ENCODE data around the gene CDK5RAP2. TPM values are rescaled to one million over a fixed set of nuclear protein-coding genes. Genes with fewer than 3 reads are reported as not detected.

Gene CDK5RAP2
- polyA plus RNA-seq, 1 donor = 42.0 TPM

- WGBS (ENCODE audit: insufficient coverage, low lambda C conversion rate) = no CpG with 5 or more reads among the region's 5 CpGs
- DNase-seq = no peak
- H3K9me3 ChIP-seq (ENCODE audit: control insufficient read depth, low read depth, low read length) = peaks cover 7% of the 10 kb centered on the region
- no peak overlapping the region for H3K4me3 ChIP-seq (ENCODE audit: low read length)
- peaks cover 6% of the 10 kb centered on the region for H3K4me1 ChIP-seq (ENCODE audit: control insufficient read depth, insufficient read depth, low read length)
- no peak overlapping the region for H3K27ac ChIP-seq (ENCODE audit: low read length)
- no peaks in the 10 kb centered on the region for H3K27me3 ChIP-seq (ENCODE audit: control insufficient read depth, insufficient read depth, low read length)
- H3K36me3 ChIP-seq (ENCODE audit: control insufficient read depth, insufficient read depth, low read length) = no peaks in the 10 kb centered on the region
Observed at GRCh38 chr9:120378680-120379079, 201.3 kb downstream of the CDK5RAP2 start.

GRCh38 chr9:120377268-120378159, 202.5 kb downstream of the CDK5RAP2 start:
- Histone ChIP-seq H3K4me3 (ENCODE audit: low read length) (no peak overlapping the region), H3K27me3 (ENCODE audit: control insufficient read depth, insufficient read depth, low read length) (no peaks in the 10 kb centered on the region), H3K4me1 (ENCODE audit: control insufficient read depth, insufficient read depth, low read length) (no peaks in the 10 kb centered on the region), H3K9me3 (ENCODE audit: control insufficient read depth, low read depth, low read length) (peaks cover 7% of the 10 kb centered on the region), H3K36me3 (ENCODE audit: control insufficient read depth, insufficient read depth, low read length) (no peaks in the 10 kb centered on the region), H3K27ac (ENCODE audit: low read length) (no peak overlapping the region)
- 100% methylated on average over 1 of the region's 23 CpGs for WGBS (ENCODE audit: insufficient coverage, low lambda C conversion rate)
- no peak for DNase-seq

GRCh38 chr9:120376101-120376500, 203.9 kb downstream of the CDK5RAP2 start:
- WGBS (ENCODE audit: insufficient coverage, low lambda C conversion rate) = no CpG with 5 or more reads among the region's 7 CpGs
- no peak for DNase-seq
- Histone ChIP-seq H3K27me3 (ENCODE audit: control insufficient read depth, insufficient read depth, low read length) (no peaks in the 10 kb centered on the region), H3K4me3 (ENCODE audit: low read length) (no peak overlapping the region), H3K9me3 (ENCODE audit: control insufficient read depth, low read depth, low read length) (peaks cover 7% of the 10 kb centered on the region), H3K27ac (ENCODE audit: low read length) (no peak overlapping the region), H3K36me3 (ENCODE audit: control insufficient read depth, insufficient read depth, low read length) (no peaks in the 10 kb centered on the region), H3K4me1 (ENCODE audit: control insufficient read depth, insufficient read depth, low read length) (no peaks in the 10 kb centered on the region)

- Histone ChIP-seq H3K27ac (ENCODE audit: low read length) (no peak overlapping the region), H3K4me3 (ENCODE audit: low read length) (no peak overlapping the region), H3K4me1 (ENCODE audit: control insufficient read depth, insufficient read depth, low read length) (no peaks in the 10 kb centered on the region), H3K36me3 (ENCODE audit: control insufficient read depth, insufficient read depth, low read length) (no peaks in the 10 kb centered on the region), H3K27me3 (ENCODE audit: control insufficient read depth, insufficient read depth, low read length) (no peaks in the 10 kb centered on the region), H3K9me3 (ENCODE audit: control insufficient read depth, low read depth, low read length) (peaks cover 7% of the 10 kb centered on the region)
- WGBS (ENCODE audit: insufficient coverage, low lambda C conversion rate) = no CpG with 5 or more reads among the region's 4 CpGs
- DNase-seq = no peak
Observed at GRCh38 chr9:120375316-120375715, 204.7 kb downstream of the CDK5RAP2 start.

- no peak for DNase-seq
- H3K27ac ChIP-seq (ENCODE audit: low read length) = no peak overlapping the region
- WGBS (ENCODE audit: insufficient coverage, low lambda C conversion rate) = 100% methylated on average over 1 of the region's 14 CpGs
- no peaks in the 10 kb centered on the region for H3K4me1 ChIP-seq (ENCODE audit: control insufficient read depth, insufficient read depth, low read length)
- H3K27me3 ChIP-seq (ENCODE audit: control insufficient read depth, insufficient read depth, low read length) = no peaks in the 10 kb centered on the region
- peaks cover 7% of the 10 kb centered on the region for H3K9me3 ChIP-seq (ENCODE audit: control insufficient read depth, low read depth, low read length)
- H3K36me3 ChIP-seq (ENCODE audit: control insufficient read depth, insufficient read depth, low read length) = no peaks in the 10 kb centered on the region
- H3K4me3 ChIP-seq (ENCODE audit: low read length) = no peak overlapping the region
Observed at GRCh38 chr9:120374817-120375216, 205.2 kb downstream of the CDK5RAP2 start.

GRCh38 chr9:120374239-120374638, 205.7 kb downstream of the CDK5RAP2 start:
- DNase-seq = no peak
- H3K27ac ChIP-seq (ENCODE audit: low read length) = no peak overlapping the region
- WGBS (ENCODE audit: insufficient coverage, low lambda C conversion rate) = no CpG with 5 or more reads among the region's 1 CpG
- H3K4me3 ChIP-seq (ENCODE audit: low read length) = no peak overlapping the region
- H3K27me3 ChIP-seq (ENCODE audit: control insufficient read depth, insufficient read depth, low read length) = no peaks in the 10 kb centered on the region
- H3K9me3 ChIP-seq (ENCODE audit: control insufficient read depth, low read depth, low read length) = peaks cover 2% of the 10 kb centered on the region
- no peaks in the 10 kb centered on the region for H3K4me1 ChIP-seq (ENCODE audit: control insufficient read depth, insufficient read depth, low read length)
- H3K36me3 ChIP-seq (ENCODE audit: control insufficient read depth, insufficient read depth, low read length) = no peaks in the 10 kb centered on the region

GRCh38 chr9:120372040-120372439, 207.9 kb downstream of the CDK5RAP2 start:
- no CpG with 5 or more reads among the region's 2 CpGs for WGBS (ENCODE audit: insufficient coverage, low lambda C conversion rate)
- H3K36me3 ChIP-seq (ENCODE audit: control insufficient read depth, insufficient read depth, low read length) = no peaks in the 10 kb centered on the region
- no peaks in the 10 kb centered on the region for H3K9me3 ChIP-seq (ENCODE audit: control insufficient read depth, low read depth, low read length)
- H3K27ac ChIP-seq (ENCODE audit: low read length) = no peak overlapping the region
- H3K4me1 ChIP-seq (ENCODE audit: control insufficient read depth, insufficient read depth, low read length) = no peaks in the 10 kb centered on the region
- no peaks in the 10 kb centered on the region for H3K27me3 ChIP-seq (ENCODE audit: control insufficient read depth, insufficient read depth, low read length)
- DNase-seq = no peak
- H3K4me3 ChIP-seq (ENCODE audit: low read length) = no peak overlapping the region

GRCh38 chr9:120369608-120370220, 210.3 kb downstream of the CDK5RAP2 start:
- DNase-seq = no peak
- H3K4me3 ChIP-seq (ENCODE audit: low read length) = no peak overlapping the region
- no peaks in the 10 kb centered on the region for H3K36me3 ChIP-seq (ENCODE audit: control insufficient read depth, insufficient read depth, low read length)
- H3K9me3 ChIP-seq (ENCODE audit: control insufficient read depth, low read depth, low read length) = no peaks in the 10 kb centered on the region
- H3K27ac ChIP-seq (ENCODE audit: low read length) = no peak overlapping the region
- no peaks in the 10 kb centered on the region for H3K27me3 ChIP-seq (ENCODE audit: control insufficient read depth, insufficient read depth, low read length)
- no CpG with 5 or more reads among the region's 3 CpGs for WGBS (ENCODE audit: insufficient coverage, low lambda C conversion rate)
- no peaks in the 10 kb centered on the region for H3K4me1 ChIP-seq (ENCODE audit: control insufficient read depth, insufficient read depth, low read length)

GRCh38 chr9:120368799-120369198, 211.2 kb downstream of the CDK5RAP2 start:
- no peak for DNase-seq
- H3K4me3 ChIP-seq (ENCODE audit: low read length) = no peak overlapping the region
- no peaks in the 10 kb centered on the region for H3K4me1 ChIP-seq (ENCODE audit: control insufficient read depth, insufficient read depth, low read length)
- no peaks in the 10 kb centered on the region for H3K9me3 ChIP-seq (ENCODE audit: control insufficient read depth, low read depth, low read length)
- H3K36me3 ChIP-seq (ENCODE audit: control insufficient read depth, insufficient read depth, low read length) = no peaks in the 10 kb centered on the region
- no peaks in the 10 kb centered on the region for H3K27me3 ChIP-seq (ENCODE audit: control insufficient read depth, insufficient read depth, low read length)
- no peak overlapping the region for H3K27ac ChIP-seq (ENCODE audit: low read length)
- no CpG with 5 or more reads among the region's 1 CpG for WGBS (ENCODE audit: insufficient coverage, low lambda C conversion rate)

- DNase-seq = no peak
- no peaks in the 10 kb centered on the region for H3K4me1 ChIP-seq (ENCODE audit: control insufficient read depth, insufficient read depth, low read length)
- no peaks in the 10 kb centered on the region for H3K9me3 ChIP-seq (ENCODE audit: control insufficient read depth, low read depth, low read length)
- H3K27me3 ChIP-seq (ENCODE audit: control insufficient read depth, insufficient read depth, low read length) = no peaks in the 10 kb centered on the region
- no peaks in the 10 kb centered on the region for H3K36me3 ChIP-seq (ENCODE audit: control insufficient read depth, insufficient read depth, low read length)
- WGBS (ENCODE audit: insufficient coverage, low lambda C conversion rate) = 44% methylated on average over 2 of the region's 4 CpGs
- no peak overlapping the region for H3K27ac ChIP-seq (ENCODE audit: low read length)
- H3K4me3 ChIP-seq (ENCODE audit: low read length) = no peak overlapping the region
Observed at GRCh38 chr9:120366644-120367019, 213.3 kb downstream of the CDK5RAP2 start.
